ENCODE measurements around the gene EML4.

DNA sequence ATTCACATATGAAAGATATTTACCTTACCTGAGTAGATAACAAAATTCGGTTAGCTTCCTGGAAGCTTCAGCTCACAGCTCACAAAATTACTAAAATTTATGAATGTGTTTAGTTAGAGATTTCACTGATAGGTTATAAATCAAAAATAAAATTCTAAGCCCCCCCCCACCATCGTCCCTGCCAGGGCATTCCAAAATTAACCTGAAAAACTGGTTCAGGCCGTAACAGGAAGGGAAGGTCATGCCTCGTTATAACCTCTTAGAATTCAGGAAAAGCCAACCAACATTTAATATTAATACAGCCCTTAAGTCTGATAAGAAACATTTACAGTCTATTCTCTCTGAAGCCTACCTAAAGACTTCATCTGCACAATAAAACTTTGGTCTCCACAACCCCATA lies 143.0 kb downstream of the EML4 start:
- TF ChIP-seq, protein P1, sequence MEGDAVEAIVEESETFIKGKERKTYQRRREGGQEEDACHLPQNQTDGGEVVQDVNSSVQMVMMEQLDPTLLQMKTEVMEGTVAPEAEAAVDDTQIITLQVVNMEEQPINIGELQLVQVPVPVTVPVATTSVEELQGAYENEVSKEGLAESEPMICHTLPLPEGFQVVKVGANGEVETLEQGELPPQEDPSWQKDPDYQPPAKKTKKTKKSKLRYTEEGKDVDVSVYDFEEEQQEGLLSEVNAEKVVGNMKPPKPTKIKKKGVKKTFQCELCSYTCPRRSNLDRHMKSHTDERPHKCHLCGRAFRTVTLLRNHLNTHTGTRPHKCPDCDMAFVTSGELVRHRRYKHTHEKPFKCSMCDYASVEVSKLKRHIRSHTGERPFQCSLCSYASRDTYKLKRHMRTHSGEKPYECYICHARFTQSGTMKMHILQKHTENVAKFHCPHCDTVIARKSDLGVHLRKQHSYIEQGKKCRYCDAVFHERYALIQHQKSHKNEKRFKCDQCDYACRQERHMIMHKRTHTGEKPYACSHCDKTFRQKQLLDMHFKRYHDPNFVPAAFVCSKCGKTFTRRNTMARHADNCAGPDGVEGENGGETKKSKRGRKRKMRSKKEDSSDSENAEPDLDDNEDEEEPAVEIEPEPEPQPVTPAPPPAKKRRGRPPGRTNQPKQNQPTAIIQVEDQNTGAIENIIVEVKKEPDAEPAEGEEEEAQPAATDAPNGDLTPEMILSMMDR (conservative IDR thresholded peaks at IDR 0.05), result no peak
- no peak for TF ChIP-seq ZFX (IDR thresholded peaks at IDR 0.05)
